H1 (cell line): ENCODE results near the gene PPP4R4. TPM values are rescaled to one million over a fixed set of nuclear protein-coding genes. Genes with fewer than 3 reads are reported as not detected.
"Not testable (repeated sequence)": the region's sequence is repeated elsewhere in the genome, so short reads cannot be mapped to it uniquely, and the experiment has no call there.

Experiments
- CTCF ChIA-PET: fragments of 300-600 bp; sonication (Branson Sonifier 250); formaldehyde crosslinking; loops from one replicate; lab custom pipeline; 2021; ENCODE audit not compliant: partially characterized antibody; lab: Charles Lee
- POLR2A ChIA-PET: fragments of 300-600 bp; sonication (Branson Sonifier 250); formaldehyde crosslinking; loops from one replicate; lab custom pipeline; 2021; ENCODE audit warnings: inconsistent platforms; ENCODE audit not compliant: partially characterized antibody; lab: Charles Lee
- DNase-seq, 2 experiments: peaks; one replicate each; pipeline versions ENCODE4 v3.0.0 to v3.0.0-alpha.2; 2010 to 2022; ENCODE audit warnings: low spot score in 2 of 2, low read depth in 1 of 2, mixed read lengths in 1 of 2
- FAIRE-seq: peaks from 2 replicates; lab custom pipeline; 2011; peaks lifted over from hg19 to GRCh38; lab: Jason Lieb, UNC
- H2AFZ ChIP-seq: 2 replicates; pipeline ENCODE4 v1.8.1; 2012; ENCODE audit warnings: low read length, inconsistent platforms
- H2AK5ac ChIP-seq: 2 replicates; pipeline ENCODE4 v1.6.1; 2013; ENCODE audit warnings: low read depth, low read length
- H2BK120ac ChIP-seq: replicated peaks from 2 replicates; pipeline ENCODE3; 2013; ENCODE audit warnings: low read depth, low read length, inconsistent platforms
- H2BK12ac ChIP-seq: 2 replicates; pipeline ENCODE4 v1.6.1; 2013; ENCODE audit warnings: low read depth, low read length
- H2BK15ac ChIP-seq: 2 replicates; pipeline ENCODE4 v1.6.1; 2013; ENCODE audit warnings: low read length
- H2BK20ac ChIP-seq: 2 replicates; pipeline ENCODE4 v1.6.1; 2013; ENCODE audit warnings: low read length
- H2BK5ac ChIP-seq: 2 replicates; pipeline ENCODE4 v1.6.1; 2013; ENCODE audit warnings: low read depth, low read length
- H3K14ac ChIP-seq: 2 replicates; pipeline ENCODE4 v1.6.1; 2013; ENCODE audit warnings: inconsistent platforms; ENCODE audit not compliant: insufficient read length
- H3K18ac ChIP-seq: 2 replicates; pipeline ENCODE4 v1.6.1; 2013; ENCODE audit warnings: low read length; ENCODE audit errors: extremely low read depth
- H3K23ac ChIP-seq: 2 replicates; pipeline ENCODE4 v1.6.1; 2013; ENCODE audit warnings: inconsistent platforms; ENCODE audit not compliant: insufficient read length
- H3K23me2 ChIP-seq: 2 replicates; pipeline ENCODE4 v1.6.1; 2013; ENCODE audit warnings: low read depth, low read length
- H3K27ac ChIP-seq: 2 replicates; pipeline ENCODE4 v1.6.1; 2011; ENCODE audit warnings: low read depth, low read length, inconsistent platforms
- H3K27me3 ChIP-seq, 4 experiments: replicated peaks in 1 of 4; 1 replicate in 1 of 4; 2 replicates in 3 of 4; pipeline versions ENCODE4 v1.6.1 to v1.8.1; 2011 to 2013; ENCODE audit warnings: low read length in 3 of 4, mild to moderate bottlenecking in 3 of 4, inconsistent platforms in 2 of 4, mixed read lengths in 2 of 4, moderate library complexity in 1 of 4; ENCODE audit not compliant: control insufficient read depth in 3 of 4, insufficient read depth in 3 of 4; ENCODE audit errors: extremely low read depth in 1 of 4
- H3K36me3 ChIP-seq, 4 experiments: 2 replicates each; pipeline versions ENCODE4 v1.6.1 to v1.8.1; 2011 to 2013; ENCODE audit warnings: mild to moderate bottlenecking in 4 of 4, low read length in 3 of 4, moderate library complexity in 2 of 4, control low read depth in 1 of 4, inconsistent platforms in 1 of 4; ENCODE audit not compliant: insufficient read depth in 4 of 4, control insufficient read depth in 2 of 4
- H3K4ac ChIP-seq: replicated peaks from 2 replicates; pipeline ENCODE3; 2013; ENCODE audit warnings: low read length, low read depth, mixed read lengths, inconsistent platforms; ENCODE audit not compliant: insufficient read length
- H3K4me1 ChIP-seq, 4 experiments: replicated peaks in 1 of 4; 1 replicate in 1 of 4; 2 replicates in 3 of 4; pipeline versions ENCODE4 v1.6.1 to v1.8.1; 2011 to 2013; ENCODE audit warnings: low read length in 3 of 4, inconsistent platforms in 2 of 4, mixed read lengths in 1 of 4; ENCODE audit not compliant: insufficient read depth in 4 of 4, control insufficient read depth in 3 of 4
- H3K4me2 ChIP-seq, 2 experiments: 2 replicates each; pipeline versions ENCODE4 v1.6.1 to v1.8.1; 2011 to 2013; ENCODE audit warnings: low read depth in 2 of 2, low read length in 2 of 2, control low read depth in 1 of 2, inconsistent platforms in 1 of 2, mild to moderate bottlenecking in 1 of 2; ENCODE audit not compliant: insufficient read depth in 1 of 2
- H3K4me3 ChIP-seq, 4 experiments: fragments of 200-600, 300-600 bp in 1 of 4; sonication (generic), shearing (Covaris generic), sonication (Bioruptor Twin) in 1 of 4; 2 replicates each; pipeline versions ENCODE4 v1.5.1 to v1.8.1; 2011 to 2016; ENCODE audit warnings: low read length in 4 of 4, low read depth in 3 of 4, control low read depth in 2 of 4, inconsistent platforms in 2 of 4, mild to moderate bottlenecking in 2 of 4, mixed read lengths in 1 of 4, moderate library complexity in 1 of 4; ENCODE audit not compliant: insufficient read depth in 2 of 4; ENCODE audit errors: extremely low read depth in 1 of 4
- H3K56ac ChIP-seq: replicated peaks from 2 replicates; pipeline ENCODE3; 2013; ENCODE audit warnings: low read depth, mild to moderate bottlenecking, mixed read lengths, low read length, inconsistent platforms; ENCODE audit not compliant: insufficient read length
- H3K79me1 ChIP-seq: 2 replicates; pipeline ENCODE4 v1.6.1; 2013; ENCODE audit warnings: low read depth, low read length, control low read depth
- H3K79me2 ChIP-seq, 2 experiments: 2 replicates each; pipeline versions ENCODE4 v1.6.1 to v1.8.1; 2012 to 2013; ENCODE audit warnings: low read length in 2 of 2, mild to moderate bottlenecking in 2 of 2, inconsistent platforms in 1 of 2; ENCODE audit not compliant: insufficient read depth in 2 of 2, control insufficient read depth in 1 of 2
- H3K9ac ChIP-seq, 4 experiments: replicated peaks in 1 of 4; 1 replicate in 1 of 4; 2 replicates in 3 of 4; pipeline versions ENCODE4 v1.6.1 to v1.8.1; 2011 to 2013; ENCODE audit warnings: low read depth in 3 of 4, low read length in 3 of 4, control low read depth in 2 of 4, mild to moderate bottlenecking in 2 of 4, moderate library complexity in 2 of 4, inconsistent platforms in 1 of 4; ENCODE audit errors: extremely low read depth in 1 of 4
- H3K9me3 ChIP-seq, 2 experiments: 2 replicates each; pipeline versions ENCODE4 v1.6.1 to v1.8.1; 2012 to 2013; ENCODE audit warnings: mild to moderate bottlenecking in 2 of 2, moderate library complexity in 2 of 2, control low read depth in 1 of 2, inconsistent platforms in 1 of 2, low read depth in 1 of 2, low read length in 1 of 2, mixed read lengths in 1 of 2; ENCODE audit not compliant: insufficient read depth in 2 of 2
- H4K20me1 ChIP-seq, 2 experiments: replicated peaks in 1 of 2; 2 replicates each; pipeline versions ENCODE3 to v1.8.1; 2011 to 2013; ENCODE audit warnings: inconsistent platforms in 2 of 2, low read length in 2 of 2, mild to moderate bottlenecking in 1 of 2; ENCODE audit not compliant: insufficient read depth in 2 of 2, control insufficient read depth in 1 of 2
- H4K5ac ChIP-seq: 2 replicates; pipeline ENCODE4 v1.6.1; 2013; ENCODE audit warnings: low read length, low read depth, mixed read lengths, inconsistent platforms; ENCODE audit not compliant: insufficient read length
- H4K8ac ChIP-seq: 2 replicates; pipeline ENCODE4 v1.8.0; 2013; ENCODE audit warnings: mild to moderate bottlenecking, moderate library complexity, low read length, inconsistent platforms; ENCODE audit not compliant: insufficient read depth; ENCODE audit errors: extremely low read depth
- H4K91ac ChIP-seq: replicated peaks from 2 replicates; pipeline ENCODE3; 2013; ENCODE audit warnings: low read length, mixed read lengths, inconsistent platforms; ENCODE audit not compliant: insufficient read length
- WGBS, 2 experiments: shearing (Covaris generic) in 1 of 2; methylation state at CpG; one replicate each; pipeline versions ENCODE4 v1.1.6 to v1.1.7; 2013 to 2015; ENCODE audit warnings: low lambda C conversion rate in 2 of 2, mixed read lengths in 2 of 2, inconsistent platforms in 1 of 2, low coverage in 1 of 2, missing lambda C conversion rate in 1 of 2; ENCODE audit not compliant: insufficient replicate concordance in 2 of 2, insufficient coverage in 1 of 2, insufficient read length in 1 of 2; ENCODE audit errors: extremely low coverage in 1 of 2, missing lambda C conversion rate in 1 of 2; 5-methylcytosine and 5-hydroxymethylcytosine counted together
- polyA plus RNA-seq, 7 experiments: library from polyadenylated mRNA; depleted of rRNA in 3 of 7; stranded (reverse) in 5 of 7; unstranded in 2 of 7; fragments of >200 nt in 5 of 7; fragments of 200-250 nt in 2 of 7; gene quantifications; 1 replicate in 5 of 7; 2 replicates in 1 of 7; 4 replicates in 1 of 7; pipeline versions ENCODE4 v1.2.1 to v1.2.3, GENCODE V29; 2011 to 2013; ENCODE audit warnings: missing spikeins in 2 of 7, mixed read lengths in 2 of 7
- total RNA-seq: library from RNA; stranded (reverse); fragmentation: NEBNext Ultra II Directional; extraction: Animal tissue kit (Norgen Biotek cat#: 25700); gene quantifications from 2 replicates; pipeline ENCODE4 v1.2.1, GENCODE V29; 2021

Gene PPP4R4
- total and polyA plus RNA-seq, 2 of the 8 experiments (the other 6 are each of a cell fraction or from before 2014, with no cell fraction given), result 3.3 to 9.6 TPM

GRCh38 chr14:94156143-94156542 lies 18.0 kb upstream of the PPP4R4 start:
- H3K4ac ChIP-seq, H2BK15ac ChIP-seq, H3K23me2 ChIP-seq, DNase-seq, H3K27ac ChIP-seq, H4K5ac ChIP-seq, H3K79me1 ChIP-seq, H2BK5ac ChIP-seq, H3K23ac ChIP-seq, H2AK5ac ChIP-seq, H4K91ac ChIP-seq, H2BK12ac ChIP-seq, H3K27me3 ChIP-seq, H3K4me1 ChIP-seq, H2AFZ ChIP-seq, H2BK120ac ChIP-seq, H3K36me3 ChIP-seq, H3K4me2 ChIP-seq, H3K4me3 ChIP-seq, H4K8ac ChIP-seq, H4K20me1 ChIP-seq, POLR2A ChIA-PET, H3K56ac ChIP-seq, H3K18ac ChIP-seq, H3K9ac ChIP-seq, H3K79me2 ChIP-seq, H2BK20ac ChIP-seq, H3K14ac ChIP-seq, FAIRE-seq: not testable (repeated sequence)
- 88% methylated on average over 1 of the region's 1 CpG; no CpG with 5 or more reads in 1 of the 2 experiments for WGBS, 2 experiments
- CTCF ChIA-PET, result interaction anchor here (0.7 to 1.5 kb wide), 4 partner anchors 12 to 19 kb away, joined by 3 to 5 read pairs (median 4); no protein-coding TSS in a partner anchor
- H3K9me3 ChIP-seq, result peaks cover 7 to 12% of the 10 kb centered on the region in 2 experiments; a peak in 3 of 4 replicates
